ENCODE data around the gene MAFG. TPM values are rescaled to one million over a fixed set of nuclear protein-coding genes. Genes with fewer than 3 reads are reported as not detected.

Gene MAFG
- total RNA-seq, 1 experiment from 2014 or later, result 22.9 TPM

DNA sequence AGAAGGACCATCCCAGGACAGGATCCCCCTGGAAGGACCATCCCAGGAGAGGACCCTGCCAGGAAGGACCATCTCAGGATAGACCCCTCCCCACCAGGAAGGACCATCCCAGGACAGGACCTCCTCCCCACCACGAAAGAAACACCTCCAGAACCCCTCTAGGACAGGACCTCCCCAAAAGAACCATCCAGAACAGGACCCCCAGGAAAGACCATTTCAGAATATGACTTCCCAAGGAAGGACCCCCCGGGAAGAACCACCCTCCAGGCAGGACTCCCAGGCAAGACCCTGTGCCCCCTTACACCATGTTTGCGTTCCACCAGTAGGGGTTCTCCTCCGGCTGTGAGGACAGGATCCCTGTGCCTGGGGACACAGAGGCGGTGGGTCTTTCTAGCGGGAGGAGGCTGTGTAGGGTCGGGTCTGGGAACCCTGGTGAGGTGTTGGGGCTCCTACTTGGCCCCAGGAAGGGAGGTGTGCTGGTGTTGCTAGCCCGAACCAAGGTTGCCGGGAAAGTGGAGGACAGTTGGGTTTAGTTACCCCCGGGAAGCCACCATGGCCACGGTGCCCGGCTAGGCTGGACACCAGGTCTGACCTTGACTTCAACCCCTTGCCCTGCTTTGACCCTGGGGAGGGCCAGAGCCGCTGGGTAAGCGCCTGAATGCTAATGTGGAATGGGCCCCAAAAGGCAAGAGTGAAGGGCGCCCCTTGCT is 31.3 kb upstream of the MAFG start:
- Histone ChIP-seq H3K9me3 (ENCODE audit: low read length) (no peaks in the 10 kb centered on the region), H3K79me2 (ENCODE audit: low read length) (no peaks in the 10 kb centered on the region), H3K27me3 (ENCODE audit: low read length) (peaks cover 22% of the 10 kb centered on the region), H3K36me3 (ENCODE audit: low read depth, low read length) (no peaks in the 10 kb centered on the region), H3K9ac (ENCODE audit: low read length) (no peak overlapping the region), H3K9me2 (replicated peaks; ENCODE audit: low read length) (no peaks in the 10 kb centered on the region), H4K20me1 (ENCODE audit: low read length) (no peaks in the 10 kb centered on the region), H3K4me3 (ENCODE audit: low read length) (peak overlapping the region; percentile 52; the same call in 1 of the 2 replicates), H3K4me2 (ENCODE audit: low read length) (peak overlapping the region; percentile 78), H3F3A (ENCODE audit: low read length, unreplicated experiment) (no peaks in the 10 kb centered on the region), H3K27ac (ENCODE audit: low read length) (no peak overlapping the region), H2AFZ (ENCODE audit: low read length) (peak overlapping the region; percentile 68), H3K4me1 (ENCODE audit: insufficient read depth, low read length) (no peaks in the 10 kb centered on the region)
- CTCF ChIA-PET, result interaction anchor here (0.7 to 2.0 kb wide), 7 partner anchors 33 to 94 kb away, joined by 3 to 40 read pairs (median 3); partner anchors contain the start of genes CENPX, DCXR, LRRC45 and PCYT2
- BruUV-seq (replicated peaks), result no TSS peak
- POLR2A ChIA-PET (ENCODE audit: unreplicated experiment), result no interaction called here
- intact Hi-C loops (cut with micrococcal nuclease), result loop anchor here (1.0 kb wide), 1 partner anchor 63 kb away; no protein-coding TSS in a partner anchor
- no peak for DNase-seq
- TF ChIP-seq, protein P1, sequence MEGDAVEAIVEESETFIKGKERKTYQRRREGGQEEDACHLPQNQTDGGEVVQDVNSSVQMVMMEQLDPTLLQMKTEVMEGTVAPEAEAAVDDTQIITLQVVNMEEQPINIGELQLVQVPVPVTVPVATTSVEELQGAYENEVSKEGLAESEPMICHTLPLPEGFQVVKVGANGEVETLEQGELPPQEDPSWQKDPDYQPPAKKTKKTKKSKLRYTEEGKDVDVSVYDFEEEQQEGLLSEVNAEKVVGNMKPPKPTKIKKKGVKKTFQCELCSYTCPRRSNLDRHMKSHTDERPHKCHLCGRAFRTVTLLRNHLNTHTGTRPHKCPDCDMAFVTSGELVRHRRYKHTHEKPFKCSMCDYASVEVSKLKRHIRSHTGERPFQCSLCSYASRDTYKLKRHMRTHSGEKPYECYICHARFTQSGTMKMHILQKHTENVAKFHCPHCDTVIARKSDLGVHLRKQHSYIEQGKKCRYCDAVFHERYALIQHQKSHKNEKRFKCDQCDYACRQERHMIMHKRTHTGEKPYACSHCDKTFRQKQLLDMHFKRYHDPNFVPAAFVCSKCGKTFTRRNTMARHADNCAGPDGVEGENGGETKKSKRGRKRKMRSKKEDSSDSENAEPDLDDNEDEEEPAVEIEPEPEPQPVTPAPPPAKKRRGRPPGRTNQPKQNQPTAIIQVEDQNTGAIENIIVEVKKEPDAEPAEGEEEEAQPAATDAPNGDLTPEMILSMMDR (conservative IDR thresholded peaks at IDR 0.05; ENCODE audit: low read depth, low read length), result no peak
- TF ChIP-seq EZH2 (IDR thresholded peaks at IDR 0.05; ENCODE audit: low read length, unreplicated experiment), result no peak
- ATAC-seq, result no peak

DNA sequence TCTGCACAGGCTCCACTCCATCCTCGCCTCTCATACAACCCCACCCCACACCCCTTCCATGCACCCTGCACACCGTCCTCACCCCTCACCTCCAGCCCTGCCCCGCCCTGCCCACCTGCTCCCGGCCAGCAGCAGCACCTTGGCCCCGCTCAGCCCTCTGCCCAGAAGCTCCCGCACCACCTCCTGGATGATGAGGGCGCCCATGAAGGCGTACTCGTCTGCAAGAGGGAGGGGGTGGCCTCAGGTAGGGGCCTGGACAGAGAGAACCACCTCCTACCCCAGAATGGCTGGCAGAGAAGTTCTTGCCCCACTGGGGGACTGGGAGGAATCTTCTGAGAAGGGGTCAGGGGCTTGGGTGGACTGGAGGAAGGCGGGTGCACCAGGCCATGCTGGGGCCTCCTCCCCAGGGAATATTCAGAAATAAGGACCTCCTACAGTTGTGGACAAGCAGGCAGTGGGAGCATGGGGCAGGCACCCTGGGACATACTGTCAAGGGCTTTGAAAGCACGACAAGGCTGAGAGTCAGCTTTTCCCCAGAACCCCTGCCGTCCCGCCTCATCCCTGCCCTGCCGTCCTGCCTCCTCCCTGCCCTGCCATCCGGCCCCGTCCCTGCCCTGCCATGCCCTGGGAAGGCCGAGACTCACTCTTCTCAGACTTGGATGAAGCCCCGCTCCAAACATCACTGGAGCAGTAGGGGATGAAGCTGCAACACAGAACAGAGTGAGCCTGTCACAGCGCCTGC is 30.3 kb upstream of the MAFG start:
- Histone ChIP-seq H3K9me3 (ENCODE audit: low read length) (no peaks in the 10 kb centered on the region), H3K79me2 (ENCODE audit: low read length) (no peaks in the 10 kb centered on the region), H2AFZ (ENCODE audit: low read length) (no peak overlapping the region), H4K20me1 (ENCODE audit: low read length) (no peaks in the 10 kb centered on the region), H3K36me3 (ENCODE audit: low read depth, low read length) (no peaks in the 10 kb centered on the region), H3F3A (ENCODE audit: low read length, unreplicated experiment) (no peaks in the 10 kb centered on the region), H3K4me3 (ENCODE audit: low read length) (no peak overlapping the region), H3K4me2 (ENCODE audit: low read length) (no peak overlapping the region), H3K9me2 (replicated peaks; ENCODE audit: low read length) (no peaks in the 10 kb centered on the region), H3K27ac (ENCODE audit: low read length) (no peak overlapping the region), H3K9ac (ENCODE audit: low read length) (no peak overlapping the region), H3K27me3 (ENCODE audit: low read length) (peaks cover 22% of the 10 kb centered on the region), H3K4me1 (ENCODE audit: insufficient read depth, low read length) (no peaks in the 10 kb centered on the region)
- intact Hi-C loops (cut with micrococcal nuclease), result no loop called here
- POLR2A ChIA-PET (ENCODE audit: unreplicated experiment), result no interaction called here
- no peak for TF ChIP-seq EZH2phosphoT487 (IDR thresholded peaks at IDR 0.05; ENCODE audit: borderline replicate concordance, low read length)
- TF ChIP-seq EZH2 (IDR thresholded peaks at IDR 0.05; ENCODE audit: low read length, unreplicated experiment), result no peak
- TF ChIP-seq, protein P1 (conservative IDR thresholded peaks at IDR 0.05; ENCODE audit: low read depth, low read length), result no peak
- ATAC-seq (no peak), DNase-seq (no peak)
- BruUV-seq (replicated peaks), result no TSS peak
- CTCF ChIA-PET, result no interaction called here
